Vagina (tissue), 2 donors: ENCODE results near the gene ATP5F1D. TPM values are rescaled to one million over a fixed set of nuclear protein-coding genes. Genes with fewer than 3 reads are reported as not detected.
A peak's percentile ranks its signal among the peaks of the same experiment; 100 is the strongest.

Experiments
- DNase-seq, 2 donors: peaks; one replicate each; pipeline ENCODE4 v3.0.0-alpha.2; 2017; ENCODE audit errors: extremely low spot score in 2 of 2
- H3K27ac ChIP-seq: fragments of 200-600 bp; sonication (generic); one replicate; pipeline ENCODE4 v1.5.1; 2019
- H3K27me3 ChIP-seq: fragments of 200-600 bp; sonication (generic); one replicate; pipeline ENCODE4 v1.5.1; 2019
- H3K36me3 ChIP-seq, 2 donors: fragments of 200-600 bp; sonication (generic); one replicate each; pipeline ENCODE4 v1.5.1; 2017 to 2019
- H3K4me1 ChIP-seq: fragments of 200-600 bp; sonication (generic); one replicate; pipeline ENCODE4 v1.5.1; 2019
- H3K4me3 ChIP-seq, 2 donors: fragments of 200-600 bp; sonication (generic); 1 replicate in 1 of 2; 2 replicates in 1 of 2; pipeline ENCODE4 v1.5.1; 2016 to 2019
- H3K9me3 ChIP-seq: fragments of 200-600 bp; sonication (generic); one replicate; pipeline ENCODE4 v1.5.1; 2019
- POLR2A ChIP-seq, 2 donors: fragments of 450-650 bp; IDR thresholded peaks; one replicate each; pipeline ENCODE4 v1.6.1; 2017; ENCODE audit warnings: antibody characterized with exemption in 2 of 2, mild to moderate bottlenecking in 2 of 2, moderate library complexity in 2 of 2
- POLR2AphosphoS5 ChIP-seq, 2 donors: sonication (generic); formaldehyde crosslinking; IDR thresholded peaks; one replicate each; pipeline ENCODE4 v1.9.0; 2017; ENCODE audit warnings: antibody characterized with exemption in 2 of 2, mild to moderate bottlenecking in 2 of 2, low read depth in 1 of 2; ENCODE audit not compliant: insufficient read depth in 1 of 2
- intact Hi-C: fragments of 100-400 bp; cut with DNase I; formaldehyde crosslinking; loops from one replicate; pipeline ENCODE4 v1.15.1; 2023
- total RNA-seq: library from RNA; depleted of rRNA; stranded (reverse); fragments of >200 nt; gene quantifications from one replicate; pipeline ENCODE4 v1.2.3, GENCODE V29; 2016
- TF ChIP-seq, protein P1 (sequence below), 3 experiments: fragments of 450-650 bp in 2 of 3; fragments of 200-600 bp in 1 of 3; sonication (generic) in 1 of 3; IDR thresholded peaks; one replicate each; pipeline ENCODE4 v1.5.1; 2017 to 2019; ENCODE audit warnings: antibody characterized with exemption in 3 of 3, mild to moderate bottlenecking in 2 of 3, moderate library complexity in 2 of 3

Gene ATP5F1D
- total RNA-seq, 1 donor from 2014 or later: 154 TPM

DNA sequence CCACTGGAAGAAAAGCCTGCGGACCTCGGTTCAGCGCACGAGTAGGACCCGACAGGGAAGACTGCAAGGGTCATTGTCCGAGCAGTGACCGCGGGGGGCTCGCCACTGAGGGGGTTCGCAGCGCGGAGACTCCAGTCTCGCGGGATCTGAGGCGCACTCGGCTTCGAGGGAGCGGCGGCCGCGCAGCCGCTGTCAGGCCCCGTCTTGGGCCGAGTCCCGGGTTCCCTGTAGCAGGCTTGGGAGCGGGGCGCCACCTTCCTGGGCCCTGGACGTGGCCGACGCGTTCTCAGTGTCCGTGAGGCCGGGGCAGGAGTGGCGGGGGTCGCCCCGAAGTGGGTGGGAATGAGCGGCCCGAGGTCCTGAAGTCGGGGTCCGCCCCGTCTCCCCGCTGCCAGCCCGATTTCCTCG lies 33.3 kb downstream of the ATP5F1D start:
- TF ChIP-seq POLR2A (IDR thresholded peaks at IDR 0.05) (no peak), POLR2AphosphoS5 (IDR thresholded peaks at IDR 0.05; ENCODE audit: insufficient read depth in 1 of 2, low read depth in 1 of 2) (no peak)
- TF ChIP-seq, protein P1, sequence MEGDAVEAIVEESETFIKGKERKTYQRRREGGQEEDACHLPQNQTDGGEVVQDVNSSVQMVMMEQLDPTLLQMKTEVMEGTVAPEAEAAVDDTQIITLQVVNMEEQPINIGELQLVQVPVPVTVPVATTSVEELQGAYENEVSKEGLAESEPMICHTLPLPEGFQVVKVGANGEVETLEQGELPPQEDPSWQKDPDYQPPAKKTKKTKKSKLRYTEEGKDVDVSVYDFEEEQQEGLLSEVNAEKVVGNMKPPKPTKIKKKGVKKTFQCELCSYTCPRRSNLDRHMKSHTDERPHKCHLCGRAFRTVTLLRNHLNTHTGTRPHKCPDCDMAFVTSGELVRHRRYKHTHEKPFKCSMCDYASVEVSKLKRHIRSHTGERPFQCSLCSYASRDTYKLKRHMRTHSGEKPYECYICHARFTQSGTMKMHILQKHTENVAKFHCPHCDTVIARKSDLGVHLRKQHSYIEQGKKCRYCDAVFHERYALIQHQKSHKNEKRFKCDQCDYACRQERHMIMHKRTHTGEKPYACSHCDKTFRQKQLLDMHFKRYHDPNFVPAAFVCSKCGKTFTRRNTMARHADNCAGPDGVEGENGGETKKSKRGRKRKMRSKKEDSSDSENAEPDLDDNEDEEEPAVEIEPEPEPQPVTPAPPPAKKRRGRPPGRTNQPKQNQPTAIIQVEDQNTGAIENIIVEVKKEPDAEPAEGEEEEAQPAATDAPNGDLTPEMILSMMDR (IDR thresholded peaks at IDR 0.05): no peak
- H3K27ac ChIP-seq: peak overlapping the region; percentile 98
- peaks cover 0 to 68% of the 10 kb centered on the region in 2 donors for H3K36me3 ChIP-seq
- H3K27me3 ChIP-seq: no peaks in the 10 kb centered on the region
- H3K4me1 ChIP-seq: peaks cover 64% of the 10 kb centered on the region
- no peak for DNase-seq
- peak overlapping the region; percentile 76 to 87 for H3K4me3 ChIP-seq
- H3K9me3 ChIP-seq: no peaks in the 10 kb centered on the region
- intact Hi-C loops: loop anchor here (10.0 kb wide), 2 partner anchors 110 to 170 kb away; partner anchors contain the start of gene NDUFS7

DNA sequence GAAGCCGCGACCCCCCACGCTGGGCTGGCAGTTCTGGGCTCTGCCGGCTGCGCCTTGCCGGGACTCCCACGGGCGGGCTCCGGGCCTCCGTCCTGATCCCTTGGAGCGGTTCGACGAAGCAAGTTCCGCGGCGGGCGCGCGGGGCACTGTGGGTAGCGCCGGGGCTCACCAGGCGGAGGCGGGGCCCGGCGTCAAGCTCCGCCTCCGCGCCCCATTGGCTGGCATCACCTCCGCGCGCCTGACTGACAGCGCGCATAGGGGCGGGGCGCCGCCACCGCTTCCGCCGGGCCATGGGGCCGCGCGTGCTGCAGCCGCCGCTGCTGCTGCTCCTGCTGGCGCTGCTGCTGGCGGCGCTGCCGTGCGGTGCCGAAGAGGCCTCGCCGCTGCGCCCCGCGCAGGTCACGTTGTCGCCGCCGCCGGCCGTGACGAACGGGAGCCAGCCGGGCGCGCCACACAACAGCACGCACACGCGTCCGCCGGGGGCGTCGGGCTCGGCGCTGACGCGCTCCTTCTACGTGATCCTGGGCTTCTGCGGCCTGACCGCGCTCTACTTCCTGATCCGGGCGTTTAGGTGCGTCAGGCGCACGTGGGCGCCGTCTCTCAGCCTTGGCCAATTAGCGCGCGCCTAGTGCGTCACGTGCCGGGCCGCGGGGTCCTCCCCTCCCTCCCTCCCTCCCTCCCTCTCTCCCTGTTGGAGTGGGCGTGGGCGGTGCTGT lies 33.9 kb downstream of the ATP5F1D start, which contains the start of gene FAM174C:
Gene FAM174C (plus strand): TSS at position 271 of the 716 bp plus-strand sequence. CDS start 20 bp downstream, at position 291.
- TF ChIP-seq POLR2AphosphoS5 (IDR thresholded peaks at IDR 0.05; ENCODE audit: insufficient read depth in 1 of 2, low read depth in 1 of 2): peak; percentile 66 to 78
- TF ChIP-seq, protein P1 (IDR thresholded peaks at IDR 0.05): no peak
- peak in 1 of 2 donors; percentile 33 for TF ChIP-seq POLR2A (IDR thresholded peaks at IDR 0.05)
- H3K9me3 ChIP-seq: no peaks in the 10 kb centered on the region
- peak within 1 kb of the TSS; percentile 76 to 87 for H3K4me3 ChIP-seq
- peak in 1 of 2 donors; percentile 95 for DNase-seq
- H3K4me1 ChIP-seq: peaks cover 58% of the 10 kb centered on the region
- peak within 1 kb of the TSS; percentile 98 for H3K27ac ChIP-seq
- no peaks in the 10 kb centered on the region for H3K27me3 ChIP-seq
- H3K36me3 ChIP-seq: peaks cover 0 to 65% of the 10 kb centered on the region in 2 donors
- intact Hi-C loops: loop anchor here (10.0 kb wide), 2 partner anchors 109 to 169 kb away; partner anchors contain the start of gene NDUFS7

DNA sequence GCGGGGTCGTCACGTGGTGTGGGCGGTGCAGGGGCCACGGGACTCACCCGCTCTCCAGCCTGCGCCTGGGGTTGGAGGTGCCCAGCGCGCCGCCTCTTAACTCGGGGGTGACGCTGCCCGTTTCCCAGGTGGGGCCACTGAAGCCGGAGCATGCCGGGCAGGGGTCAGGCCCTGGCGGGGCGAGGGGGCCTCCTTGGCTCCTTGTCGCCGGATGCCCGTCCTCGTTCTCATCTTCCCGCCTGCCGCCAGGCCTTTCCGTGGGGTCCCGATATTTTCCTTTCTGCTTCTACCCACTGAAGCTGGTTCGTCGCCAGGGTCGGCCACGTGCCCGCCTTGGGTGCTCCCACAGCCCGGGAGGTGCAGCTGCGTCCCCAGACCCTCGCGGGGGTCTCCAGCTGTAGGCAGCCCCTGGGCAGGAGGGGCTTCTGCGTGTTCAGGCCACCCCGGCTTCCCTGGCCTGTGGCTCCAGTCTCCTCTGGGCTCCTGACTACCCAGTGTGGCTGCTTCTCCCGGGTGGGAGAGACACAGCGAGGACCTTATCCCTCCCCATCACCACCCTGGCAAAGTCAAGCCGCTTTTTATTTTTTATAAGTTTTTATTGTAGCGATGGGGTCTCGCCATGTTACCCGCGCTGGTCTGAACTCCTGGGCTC lies 34.6 kb downstream of the ATP5F1D start:
- TF ChIP-seq POLR2A (IDR thresholded peaks at IDR 0.05): peak in 1 of 2 donors; percentile 15
- TF ChIP-seq, protein P1 (IDR thresholded peaks at IDR 0.05): no peak
- peak in 1 of 2 donors; percentile 52 for TF ChIP-seq POLR2AphosphoS5 (IDR thresholded peaks at IDR 0.05; ENCODE audit: insufficient read depth in 1 of 2, low read depth in 1 of 2)
- no peak for DNase-seq
- Histone ChIP-seq H3K36me3 (peaks cover 0 to 59% of the 10 kb centered on the region in 2 donors), H3K9me3 (no peaks in the 10 kb centered on the region), H3K27ac (peak overlapping the region; percentile 98), H3K4me1 (peaks cover 51% of the 10 kb centered on the region), H3K27me3 (no peaks in the 10 kb centered on the region), H3K4me3 (peak overlapping the region; percentile 76 to 87)
- intact Hi-C loops: loop anchor here (10.0 kb wide), 2 partner anchors 109 to 169 kb away; partner anchors contain the start of gene NDUFS7

DNA sequence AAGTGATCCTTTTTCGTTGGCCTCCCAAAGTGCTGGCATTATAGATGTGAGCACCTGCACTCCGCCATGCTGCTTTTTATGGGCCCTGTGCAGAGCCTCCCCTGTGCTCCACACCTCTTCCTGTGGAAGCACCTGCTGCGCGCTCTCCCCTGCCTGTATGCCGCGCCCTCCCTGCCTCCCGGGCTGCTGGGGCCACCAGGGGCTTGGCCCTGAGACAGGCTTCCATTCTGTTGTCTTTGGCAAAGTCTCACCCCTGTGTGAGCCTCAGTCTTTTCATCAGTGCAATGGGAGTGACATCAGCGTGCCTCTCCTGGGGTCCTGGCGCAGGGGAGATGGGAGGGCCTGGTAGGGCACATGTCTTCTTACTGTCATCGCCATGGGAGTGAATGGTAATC lies 35.1 kb downstream of the ATP5F1D start:
- DNase-seq: no peak
- H3K9me3 ChIP-seq: no peaks in the 10 kb centered on the region
- intact Hi-C loops: loop anchor here (10.0 kb wide), 2 partner anchors 108 to 168 kb away; partner anchors contain the start of gene NDUFS7
- H3K27ac ChIP-seq: peak overlapping the region; percentile 98
- peaks cover 0 to 54% of the 10 kb centered on the region in 2 donors for H3K36me3 ChIP-seq
- no peak for TF ChIP-seq POLR2AphosphoS5 (IDR thresholded peaks at IDR 0.05; ENCODE audit: insufficient read depth in 1 of 2, low read depth in 1 of 2)
- TF ChIP-seq, protein P1 (IDR thresholded peaks at IDR 0.05): no peak
- no peak for TF ChIP-seq POLR2A (IDR thresholded peaks at IDR 0.05)
- H3K4me1 ChIP-seq: peaks cover 46% of the 10 kb centered on the region
- peak overlapping the region; percentile 76 to 87 for H3K4me3 ChIP-seq
- H3K27me3 ChIP-seq: no peaks in the 10 kb centered on the region
